ENCODE data around the gene VAV1. TPM values are rescaled to one million over a fixed set of nuclear protein-coding genes. Genes with fewer than 3 reads are reported as not detected.
A peak's percentile ranks its signal among the peaks of the same experiment; 100 is the strongest.

The VAV1 gene
- total and polyA plus RNA-seq, 10 of the 15 experiments (the other 5 are each of a cell fraction or from before 2014, with no cell fraction given), result 1.6 to 76.8 (median 40.7) TPM

DNA sequence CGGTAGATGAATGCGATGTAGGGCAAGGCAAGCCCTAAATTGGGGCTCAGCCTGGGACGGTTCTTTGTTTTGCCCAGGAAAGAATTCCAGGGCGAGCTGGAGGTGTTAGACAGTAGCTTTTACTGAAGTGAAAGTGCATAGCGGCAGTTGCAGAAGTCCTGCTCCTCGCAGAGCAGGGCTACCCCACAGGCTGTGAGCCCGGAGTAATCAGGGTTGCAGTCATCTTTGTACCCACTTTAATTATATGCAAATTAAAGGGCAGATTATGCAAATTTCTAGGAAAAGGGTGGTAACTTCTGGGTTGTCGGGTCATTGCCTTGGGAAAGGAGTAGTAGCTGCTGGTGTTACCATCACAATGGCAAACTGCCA, 30.5 kb downstream of the VAV1 start:
- Histone ChIP-seq H3K4me1 (ENCODE audit: control insufficient read depth, insufficient read depth, low read length) (peaks cover 25% of the 10 kb centered on the region), H3K79me2 (ENCODE audit: control insufficient read depth, insufficient read depth, low read length) (peaks cover 62% of the 10 kb centered on the region), H3K9ac (ENCODE audit: control insufficient read depth, insufficient read depth, low read length) (peak overlapping the region; percentile 45), H3K4me3 (peak overlapping the region; percentile 41), H2AFZ (ENCODE audit: control insufficient read depth, low read depth, low read length) (no peak overlapping the region), H3K9me3 (replicated peaks; ENCODE audit: control insufficient read depth, insufficient read depth, low read length) (no peaks in the 10 kb centered on the region), H3K27me3 (replicated peaks in 1 of 2; ENCODE audit: control insufficient read depth in 2 of 2, insufficient read depth in 2 of 2, low read length in 1 of 2) (no peaks in the 10 kb centered on the region), H3K36me3 (ENCODE audit: control insufficient read depth in 2 of 2, insufficient read depth in 2 of 2, low read length in 1 of 2) (peaks cover 0 to 3% of the 10 kb centered on the region in 2 experiments; a peak in 2 of 4 replicates), H4K20me1 (ENCODE audit: control insufficient read depth, insufficient read depth) (no peaks in the 10 kb centered on the region), H3K27ac (ENCODE audit: control insufficient read depth, insufficient read depth) (peak overlapping the region; percentile 84), H3K4me2 (ENCODE audit: control insufficient read depth, insufficient read depth) (peak overlapping the region; percentile 44)
- SMC1A ChIA-PET (ENCODE audit: uncharacterized antibody, unreplicated experiment), result interaction anchor here (0.7 to 4.2 kb wide), 16 partner anchors 10 to 286 kb away, joined by 3 to 36 read pairs (median 5); partner anchors contain the start of genes GPR108, SH2D3A and VAV1
- ATAC-seq, result peak; percentile 50
- DNase-seq (ENCODE audit: low read depth, low spot score), result no peak
- WGBS (ENCODE audit: insufficient coverage, insufficient replicate concordance, low lambda C conversion rate, missing lambda C conversion rate), result 0% methylated on average over 8 of the region's 8 CpGs
- CTCF ChIA-PET, result interaction anchor here (0.7 to 6.5 kb wide), 10 partner anchors 9 to 174 kb away, joined by 3 to 47 read pairs (median 6); partner anchors contain the start of genes GPR108 and VAV1
- no TSS peak for BruUV-seq (replicated peaks)
- POLR2A ChIA-PET, result interaction anchor here (0.5 to 5.8 kb wide), 10 partner anchors 10 to 378 kb away, joined by 3 to 72 read pairs (median 4); partner anchors contain the start of genes KHSRP, SH2D3A and VAV1
- RAD21 ChIA-PET (ENCODE audit: unreplicated experiment), result interaction anchor here (1.0 to 4.8 kb wide), 7 partner anchors 25 to 430 kb away, joined by 3 to 98 read pairs (median 3); partner anchors contain the start of genes ALKBH7, GPR108 and VAV1
- FAIRE-seq, result no peak
- in situ Hi-C loops (cut with MboI), result no loop called here
- intact Hi-C loops (cut with micrococcal nuclease; ENCODE audit: unreplicated experiment), result no loop called here
- TF ChIP-seq SIX5 (IDR thresholded peaks at IDR 0.05; ENCODE audit: low read depth, low read length, severe bottlenecking) (no peak), FOS (IDR thresholded peaks at IDR 0.05; ENCODE audit: borderline replicate concordance, extremely low read depth, insufficient read length) (no peak), BACH1 (IDR thresholded peaks at IDR 0.05; ENCODE audit: borderline replicate concordance) (no peak), GABPA (IDR thresholded peaks at IDR 0.05; ENCODE audit: low read depth) (no peak), REST (IDR thresholded peaks at IDR 0.05; ENCODE audit: low read depth, low read length) (no peak), POU2F2 (IDR thresholded peaks at IDR 0.05; ENCODE audit: borderline replicate concordance, low read depth, low read length) (peak; percentile 96), IKZF1 (conservative IDR thresholded peaks at IDR 0.05) (peak; percentile 65; the same call in 1 of the 2 replicates), MEF2A (IDR thresholded peaks at IDR 0.05; ENCODE audit: insufficient read depth, low read depth, low read length) (no peak), ATF3 (IDR thresholded peaks at IDR 0.05; ENCODE audit: borderline replicate concordance, extremely low read depth, low read depth, low read length) (no peak), KAT2A (conservative IDR thresholded peaks at IDR 0.05; ENCODE audit: control insufficient read depth, low read depth, low read length) (no peak), STAT3 (IDR thresholded peaks at IDR 0.05; ENCODE audit: low read depth, low read length) (no peak), RAD21 (IDR thresholded peaks at IDR 0.05; ENCODE audit: insufficient read depth, low read depth, low read length) (no peak), BHLHE40 (IDR thresholded peaks at IDR 0.05; ENCODE audit: borderline replicate concordance in 1 of 2, low read depth in 2 of 2, low read length in 1 of 2) (no peak), RELB (IDR thresholded peaks at IDR 0.05; ENCODE audit: low read depth) (no peak), NFYB (IDR thresholded peaks at IDR 0.05; ENCODE audit: insufficient read depth, low read depth, low read length) (no peak), TBL1XR1 (IDR thresholded peaks at IDR 0.05; ENCODE audit: low read depth, low read length) (0 out of 2 replicates have a peak, but pooled peaks have one; percentile 24), HCFC1 (IDR thresholded peaks at IDR 0.05; ENCODE audit: low read length) (no peak)

All from GM12878 (cell line).